ENCODE measurements around the gene RFWD3.

- TF ChIP-seq, protein P1, sequence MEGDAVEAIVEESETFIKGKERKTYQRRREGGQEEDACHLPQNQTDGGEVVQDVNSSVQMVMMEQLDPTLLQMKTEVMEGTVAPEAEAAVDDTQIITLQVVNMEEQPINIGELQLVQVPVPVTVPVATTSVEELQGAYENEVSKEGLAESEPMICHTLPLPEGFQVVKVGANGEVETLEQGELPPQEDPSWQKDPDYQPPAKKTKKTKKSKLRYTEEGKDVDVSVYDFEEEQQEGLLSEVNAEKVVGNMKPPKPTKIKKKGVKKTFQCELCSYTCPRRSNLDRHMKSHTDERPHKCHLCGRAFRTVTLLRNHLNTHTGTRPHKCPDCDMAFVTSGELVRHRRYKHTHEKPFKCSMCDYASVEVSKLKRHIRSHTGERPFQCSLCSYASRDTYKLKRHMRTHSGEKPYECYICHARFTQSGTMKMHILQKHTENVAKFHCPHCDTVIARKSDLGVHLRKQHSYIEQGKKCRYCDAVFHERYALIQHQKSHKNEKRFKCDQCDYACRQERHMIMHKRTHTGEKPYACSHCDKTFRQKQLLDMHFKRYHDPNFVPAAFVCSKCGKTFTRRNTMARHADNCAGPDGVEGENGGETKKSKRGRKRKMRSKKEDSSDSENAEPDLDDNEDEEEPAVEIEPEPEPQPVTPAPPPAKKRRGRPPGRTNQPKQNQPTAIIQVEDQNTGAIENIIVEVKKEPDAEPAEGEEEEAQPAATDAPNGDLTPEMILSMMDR (IDR thresholded peaks at IDR 0.05; ENCODE audit: poor library complexity): no peak
- TF ChIP-seq EZH2 (IDR thresholded peaks at IDR 0.05; ENCODE audit: borderline replicate concordance): no peak
- no peak for TF ChIP-seq EZH2phosphoT487 (IDR thresholded peaks at IDR 0.05; ENCODE audit: low read depth, severe bottlenecking, unreplicated experiment)
These were observed 49.7 kb upstream of the RFWD3 start for GRCh38 chr16:74716355-74716754.
